GM18511 (cell line): ENCODE measurements around the gene TMEM98.
"Not testable (repeated sequence)": the region's sequence is repeated elsewhere in the genome, so short reads cannot be mapped to it uniquely, and the experiment has no call there.

Source experiments
- ATAC-seq: cut with Tn5 transposase; IDR thresholded peaks from one replicate; pipeline ENCODE4 v1.9.1; 2021; ENCODE audit warnings: mild to moderate bottlenecking, moderate library complexity; ENCODE audit not compliant: unreplicated experiment

The TMEM98 gene

DNA sequence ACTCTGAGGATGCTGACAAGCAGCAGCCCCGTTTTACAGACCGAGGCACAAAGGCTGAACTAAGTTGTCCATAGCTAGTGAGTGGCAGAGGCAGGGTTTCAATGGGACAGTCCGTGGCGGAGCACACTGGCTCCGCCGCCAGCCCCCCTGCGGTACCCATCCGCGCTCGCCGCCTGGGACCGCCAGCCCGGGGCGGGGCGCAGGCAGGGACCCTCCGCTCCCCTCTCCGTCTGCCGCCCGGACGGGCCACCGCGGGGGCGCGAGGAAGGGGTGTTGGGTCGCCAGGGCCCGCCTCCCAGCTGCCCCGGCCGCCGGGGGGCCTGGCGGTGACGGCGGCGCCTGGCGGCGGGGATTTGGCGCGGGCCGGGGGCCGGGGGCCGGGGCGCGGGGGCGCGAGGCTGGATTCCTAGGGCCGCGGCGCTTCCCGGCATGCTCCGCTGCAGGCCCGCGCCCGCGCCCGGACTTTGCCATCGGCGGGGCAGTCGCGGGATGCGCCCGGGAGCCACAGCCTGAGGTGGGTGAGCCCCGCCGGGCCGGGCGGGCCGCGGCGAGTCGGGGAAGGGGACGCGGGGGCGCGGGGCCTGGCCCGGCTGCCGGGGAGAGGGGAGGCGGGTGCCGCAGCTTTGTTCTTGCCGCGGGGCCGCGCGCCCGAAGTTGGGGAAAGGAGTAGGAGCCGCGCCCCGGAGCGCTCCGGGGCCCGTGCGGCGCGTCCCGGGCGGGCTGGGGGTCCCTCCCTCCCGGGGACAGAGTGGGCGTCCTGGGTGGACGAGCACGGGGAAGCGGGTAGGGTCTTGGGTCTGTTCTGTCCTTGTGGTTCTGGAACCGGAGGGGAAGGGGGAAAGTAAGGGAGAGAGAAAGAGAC is at the start of gene TMEM98:
Gene TMEM98 (plus strand): TSS at position 430 of the 862 bp plus-strand sequence. CDS start 3,376 bp downstream, outside the sequence.
- no peak for ATAC-seq

GRCh38 chr17:32878211-32878610 is 49.7 kb upstream of the TMEM98 start:
- ATAC-seq = no peak

DNA sequence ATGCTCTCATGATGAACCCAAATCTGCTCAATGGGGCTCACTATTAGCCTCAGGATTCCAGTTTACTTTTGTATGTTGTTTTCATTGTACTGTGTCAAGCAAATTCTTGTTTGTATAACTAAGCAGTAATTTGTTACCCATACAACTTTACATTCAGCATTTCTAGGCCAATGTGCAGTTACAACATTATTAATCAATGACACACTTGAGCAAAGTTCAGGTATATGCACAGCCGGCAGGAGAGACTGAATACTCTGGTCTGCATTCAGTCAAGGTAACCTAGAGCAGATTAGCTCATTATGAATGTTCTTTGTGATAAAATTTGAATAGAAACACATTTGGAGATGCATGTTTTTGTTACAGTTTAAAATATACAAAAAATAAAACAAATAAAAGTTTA is 48.8 kb upstream of the TMEM98 start:
- no peak for ATAC-seq

GRCh38 chr17:32880671-32881453 is 47.1 kb upstream of the TMEM98 start:
- no peak for ATAC-seq

DNA sequence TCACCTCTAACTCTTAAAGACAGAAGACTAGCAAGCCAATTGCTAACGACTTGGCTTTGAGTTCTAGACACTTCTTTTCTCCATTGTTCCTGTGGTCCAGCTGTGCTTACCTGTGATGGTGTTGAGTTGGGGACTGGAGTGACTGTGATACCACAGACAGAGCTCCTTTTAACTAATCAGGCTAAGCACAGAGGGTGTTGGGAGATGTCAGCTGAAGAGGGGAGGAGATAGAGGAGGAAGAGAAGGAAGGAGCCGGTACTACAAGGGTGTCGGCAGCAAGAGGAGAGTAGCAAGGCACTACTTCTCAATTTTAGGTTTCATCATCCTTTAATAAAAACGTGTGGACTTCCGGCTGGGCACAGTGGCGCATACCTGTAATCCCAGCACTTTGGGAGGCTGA is 45.9 kb upstream of the TMEM98 start:
- ATAC-seq = no peak

GRCh38 chr17:32882734-32883133 is 45.2 kb upstream of the TMEM98 start:
- no peak for ATAC-seq

GRCh38 chr17:32886951-32887350 is 41.0 kb upstream of the TMEM98 start:
- ATAC-seq = not testable (repeated sequence)

GRCh38 chr17:32887410-32887809 is 40.5 kb upstream of the TMEM98 start:
- ATAC-seq = not testable (repeated sequence)

GRCh38 chr17:32894245-32894644 is 33.7 kb upstream of the TMEM98 start:
- no peak for ATAC-seq

GRCh38 chr17:32896647-32897258 is 31.2 kb upstream of the TMEM98 start:
- no peak for ATAC-seq

DNA sequence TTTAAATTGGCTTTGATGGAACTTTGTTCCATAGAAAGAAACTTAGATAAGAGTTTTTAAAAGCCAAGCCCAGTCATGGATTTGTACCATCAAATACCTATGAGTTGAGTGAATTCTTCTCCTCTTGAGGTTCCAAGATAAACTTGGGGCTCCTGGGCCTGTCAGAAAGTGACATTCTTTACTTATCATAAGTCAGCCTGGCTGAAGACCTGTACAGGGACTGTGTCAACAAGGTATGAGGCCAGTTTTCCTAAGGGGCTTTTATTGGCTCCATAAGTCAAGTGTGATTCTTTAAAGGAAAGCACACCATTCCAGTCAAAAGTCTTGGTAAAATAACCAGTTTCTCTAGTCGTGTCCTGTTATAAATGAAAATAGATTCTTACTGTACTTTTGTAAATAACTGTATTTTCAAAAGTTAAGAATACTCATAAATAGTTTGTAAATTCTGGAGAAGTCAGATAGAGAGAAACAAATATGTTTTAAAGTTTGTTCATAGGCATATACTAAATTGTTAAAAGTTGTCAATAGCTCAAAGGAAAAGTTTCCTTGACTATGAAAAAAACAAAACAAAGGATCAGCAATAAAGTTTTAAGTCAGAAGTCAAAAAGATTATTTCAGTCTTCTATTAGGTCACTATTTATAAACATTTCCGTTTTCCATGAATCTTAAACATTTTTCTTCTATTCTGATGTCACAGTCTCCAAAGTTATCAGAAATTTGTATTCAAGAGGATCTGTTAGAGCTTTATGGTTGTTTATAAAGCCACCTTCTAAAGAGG is 28.5 kb upstream of the TMEM98 start:
- ATAC-seq = no peak

- ATAC-seq = no peak
These were observed 26.2 kb upstream of the TMEM98 start for GRCh38 chr17:32901743-32902142.

DNA sequence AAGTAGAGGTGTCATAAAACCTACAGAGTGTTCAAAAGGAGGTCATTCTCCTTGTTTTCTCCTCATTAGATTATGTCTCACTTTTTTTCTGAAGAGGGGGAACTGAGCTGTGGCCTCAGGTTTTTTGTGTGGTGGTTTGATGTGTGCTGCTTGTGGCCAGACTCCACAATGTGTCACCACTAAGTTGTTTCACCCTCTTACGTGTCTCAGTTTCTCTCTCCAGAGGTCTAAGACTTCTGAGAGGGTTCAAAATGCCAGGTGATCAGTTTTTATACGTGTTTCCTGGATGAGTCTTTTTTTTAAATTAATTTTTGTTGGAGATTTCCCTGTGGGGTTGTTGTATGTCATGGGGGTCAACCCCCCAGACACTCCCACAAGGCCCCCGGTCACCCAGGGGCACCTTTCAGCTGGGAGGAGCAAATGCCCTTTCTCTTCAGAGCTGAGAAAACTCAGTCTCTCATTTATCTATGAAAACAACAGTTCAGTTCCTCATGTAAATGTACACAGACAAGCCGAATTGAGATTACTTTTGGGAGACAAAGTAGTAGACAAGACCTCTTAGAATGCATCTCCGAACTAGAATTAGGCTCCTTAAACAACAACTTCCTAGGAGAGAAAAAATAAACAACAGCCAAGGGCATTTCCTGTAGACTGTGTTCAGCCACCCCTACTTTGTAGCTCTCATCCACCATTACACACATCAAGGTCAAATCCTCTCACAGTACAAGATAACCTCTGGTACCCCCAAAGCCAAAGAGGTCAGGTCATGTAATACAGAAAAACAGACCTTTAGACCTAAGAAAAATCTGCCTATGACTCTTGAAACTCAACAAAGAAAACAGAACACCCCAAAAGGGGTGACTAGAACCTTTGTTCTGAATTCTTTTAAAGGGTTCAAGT is 23.9 kb upstream of the TMEM98 start:
- ATAC-seq = no peak

DNA sequence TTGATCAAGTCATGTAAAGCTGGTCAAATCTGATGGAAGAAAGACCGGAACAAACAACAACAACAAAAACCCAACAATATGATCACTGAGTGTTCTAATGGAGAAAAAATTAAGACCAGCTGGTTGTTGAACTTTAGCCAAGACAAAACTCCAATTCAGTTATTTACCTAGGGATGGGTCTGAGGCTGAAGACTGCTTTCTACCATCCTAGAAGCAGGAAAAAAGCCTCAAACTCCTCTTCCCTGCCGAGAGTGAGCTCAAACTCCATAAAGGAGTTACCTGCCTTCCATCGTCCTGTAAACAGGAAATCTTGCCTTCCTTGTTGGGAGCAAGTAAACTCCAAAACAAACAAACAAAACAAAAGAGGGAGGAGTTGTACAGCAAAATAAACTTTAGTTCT is 23.1 kb upstream of the TMEM98 start:
- no peak for ATAC-seq

DNA sequence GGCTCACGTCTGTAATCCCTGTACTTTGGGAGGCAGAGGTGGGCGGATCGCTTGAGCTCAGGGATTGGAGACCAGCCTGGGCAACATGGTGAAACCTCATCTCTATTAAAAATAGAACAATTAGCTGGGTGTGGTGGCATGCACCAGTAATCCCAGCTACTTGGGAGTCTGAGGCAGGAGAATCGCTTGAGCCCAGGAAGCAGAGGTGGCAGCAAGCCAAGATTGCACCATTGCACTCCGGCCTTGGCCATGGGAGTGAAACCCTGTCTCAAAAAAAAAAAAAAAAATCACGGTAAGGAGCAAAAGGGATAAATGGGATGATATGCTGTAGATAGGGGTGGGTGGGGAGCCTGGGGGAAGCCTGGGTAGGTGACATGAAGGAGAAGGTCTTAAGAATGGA is 20.4 kb upstream of the TMEM98 start:
- no peak for ATAC-seq

- ATAC-seq = peak; percentile 56
These were observed 18.1 kb upstream of the TMEM98 start for GRCh38 chr17:32909787-32910369.

DNA sequence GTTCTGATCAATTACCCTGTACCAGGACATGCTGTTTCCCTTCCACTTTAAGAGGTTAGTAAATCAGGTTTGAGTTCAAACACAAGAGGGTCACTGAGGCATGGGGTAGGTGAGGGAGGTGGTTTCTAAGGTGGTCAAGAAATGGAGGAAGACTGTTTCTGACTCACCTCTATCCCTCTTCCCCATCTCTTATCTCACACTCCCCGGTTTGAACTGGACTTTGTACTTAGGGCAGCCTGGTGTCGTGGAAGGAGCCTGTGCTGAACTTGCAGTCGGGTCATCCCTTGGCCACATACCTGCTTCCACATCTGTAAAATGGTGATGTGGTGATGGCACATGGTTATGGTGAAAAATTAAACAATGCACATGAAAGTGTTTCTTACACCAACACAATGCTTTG is 17.2 kb upstream of the TMEM98 start:
- no peak for ATAC-seq

GRCh38 chr17:32912218-32912897 is 15.6 kb upstream of the TMEM98 start:
- no peak for ATAC-seq

- ATAC-seq = no peak
These were observed 14.4 kb upstream of the TMEM98 start for GRCh38 chr17:32913593-32913992.
